HepG2 (cell line): Measurements from ENCODE around the gene NRIP2. TPM values are rescaled to one million over a fixed set of nuclear protein-coding genes. Genes with fewer than 3 reads are reported as not detected.

Experiments used
- ATAC-seq: fragments of 200-7000 bp; cut with Tn5 transposase; 3 replicates; pipeline ENCODE4 v1.9.1; 2020; ENCODE audit warnings: mild to moderate bottlenecking, moderate library complexity
- BruUV-seq: library from RNA; stranded (reverse); fragments of 400-500 nt; replicated peaks from 2 replicates; lab custom pipeline; 2021; lab: Mats Ljungman, UMichigan
- CTCF ChIA-PET: fragments of 300-600 bp; formaldehyde crosslinking; extraction: SDS; loops from one replicate; lab custom pipeline; 2021; ENCODE audit warnings: low total read pairs, inconsistent platforms, low intra/inter-chr PET ratio; lab: Yijun Ruan, JAX
- POLR2A ChIA-PET: fragments of 350-600 bp; sonication (Branson Sonifier 250); formaldehyde crosslinking; loops from one replicate; lab custom pipeline; 2020; ENCODE audit warnings: antibody characterized with exemption, inconsistent platforms; lab: Yijun Ruan, JAX
- DNase-seq: peaks from one replicate; pipeline ENCODE4 v3.0.0-alpha.2; 2015; ENCODE audit warnings: low spot score
- FAIRE-seq: peaks from 3 replicates; lab custom pipeline; 2011; peaks lifted over from hg19 to GRCh38; lab: Jason Lieb, UNC
- H2AFZ ChIP-seq: one replicate; pipeline ENCODE4 v1.6.1; 2011; ENCODE audit warnings: low read length, inconsistent platforms
- H3K27ac ChIP-seq: fragments of 300-600 bp; 3 replicates; pipeline ENCODE4 v1.8.0; 2011; ENCODE audit warnings: mixed run types, mild to moderate bottlenecking, mixed read lengths, low read length, inconsistent platforms; ENCODE audit not compliant: insufficient read depth; ENCODE audit errors: extremely low read length
- H3K27me3 ChIP-seq, 2 experiments: fragments of 200-600 bp in 1 of 2; 2 replicates in 1 of 2; 3 replicates in 1 of 2; pipeline versions ENCODE4 v1.6.0 to v1.8.0; 2011; ENCODE audit warnings: low read length in 2 of 2, mild to moderate bottlenecking in 2 of 2, moderate library complexity in 2 of 2, inconsistent platforms in 1 of 2; ENCODE audit not compliant: insufficient read depth in 2 of 2, control insufficient read depth in 1 of 2
- H3K36me3 ChIP-seq, 2 experiments: fragments of 200-600 bp in 1 of 2; replicated peaks in 1 of 2; 2 replicates in 1 of 2; 3 replicates in 1 of 2; pipeline versions ENCODE4 v1.5.1 to v1.8.0; 2011; ENCODE audit warnings: low read length in 2 of 2, inconsistent platforms in 1 of 2; ENCODE audit not compliant: insufficient read depth in 2 of 2, control insufficient read depth in 1 of 2
- H3K4me1 ChIP-seq: 2 replicates; pipeline ENCODE4 v1.5.1; 2012; ENCODE audit warnings: low read length, inconsistent platforms; ENCODE audit not compliant: insufficient read depth
- H3K4me2 ChIP-seq: 2 replicates; pipeline ENCODE4 v1.6.0; 2011; ENCODE audit warnings: low read depth, low read length, inconsistent platforms
- H3K4me3 ChIP-seq, 3 experiments: fragments of 200-600 bp in 1 of 3; sonication (generic), shearing (Covaris generic) in 1 of 3; replicated peaks in 1 of 3; 2 replicates each; pipeline ENCODE4 v1.5.1; 2011 to 2016; ENCODE audit warnings: low read length in 3 of 3, inconsistent platforms in 2 of 3, low read depth in 2 of 3, mild to moderate bottlenecking in 2 of 3, control low read depth in 1 of 3, mixed read lengths in 1 of 3; ENCODE audit not compliant: insufficient read depth in 1 of 3
- H3K79me2 ChIP-seq: one replicate; pipeline ENCODE4 v1.6.1; 2011; ENCODE audit warnings: low read length, inconsistent platforms; ENCODE audit not compliant: insufficient read depth
- H3K9ac ChIP-seq: 2 replicates; pipeline ENCODE4 v1.6.0; 2011; ENCODE audit warnings: mild to moderate bottlenecking, low read depth, low read length, inconsistent platforms; ENCODE audit not compliant: insufficient read depth
- H3K9me3 ChIP-seq: 2 replicates; pipeline ENCODE4 v1.5.1; 2012; ENCODE audit warnings: mild to moderate bottlenecking, low read length
- H4K20me1 ChIP-seq: 2 replicates; pipeline ENCODE4 v1.6.0; 2011; ENCODE audit warnings: inconsistent platforms, mild to moderate bottlenecking, low read length, moderate library complexity; ENCODE audit not compliant: insufficient read depth
- CREM ChIP-seq, 2 experiments: sonication (generic) in 1 of 2; formaldehyde crosslinking in 1 of 2; IDR thresholded peaks; 2 replicates each; pipeline versions ENCODE4 v1.4.0 to v1.6.1; 2016 to 2020; ENCODE audit warnings: antibody characterized with exemption in 1 of 2, mild to moderate bottlenecking in 1 of 2, missing genetic modification reagents in 1 of 2
- ISX ChIP-seq: sonication (generic); formaldehyde crosslinking; conservative IDR thresholded peaks from 2 replicates; pipeline ENCODE4 v1.5.0; 2020; ENCODE audit warnings: missing genetic modification reagents
- PAX8 ChIP-seq: sonication (generic); formaldehyde crosslinking; IDR thresholded peaks from 2 replicates; pipeline ENCODE4 v1.8.0; 2022; ENCODE audit warnings: mild to moderate bottlenecking, missing genetic modification reagents, borderline replicate concordance
- ZBTB44 ChIP-seq: sonication (generic); formaldehyde crosslinking; IDR thresholded peaks from 2 replicates; pipeline ENCODE4 v1.4.0; 2020; ENCODE audit warnings: missing genetic modification reagents
- ZNF101 ChIP-seq: sonication (generic); formaldehyde crosslinking; IDR thresholded peaks from 2 replicates; pipeline ENCODE4 v1.4.0; 2020; ENCODE audit warnings: mild to moderate bottlenecking, low read depth, missing genetic modification reagents, borderline replicate concordance
- ZNF274 ChIP-seq: sonication (generic); formaldehyde crosslinking; IDR thresholded peaks from 2 replicates; pipeline ENCODE4 v1.5.1; 2020; ENCODE audit warnings: mild to moderate bottlenecking, missing genetic modification reagents
- ZNF280B ChIP-seq: sonication (generic); formaldehyde crosslinking; IDR thresholded peaks from 2 replicates; pipeline ENCODE4 v1.5.0; 2020; ENCODE audit warnings: missing genetic modification reagents, mild to moderate bottlenecking, borderline replicate concordance
- ZNF713 ChIP-seq: sonication (generic); formaldehyde crosslinking; IDR thresholded peaks from 2 replicates; pipeline ENCODE4 v1.4.0; 2020; ENCODE audit warnings: mild to moderate bottlenecking, missing genetic modification reagents
- WGBS: methylation state at CpG from one replicate; pipeline ENCODE4 v1.1.6; 2017; ENCODE audit warnings: low lambda C conversion rate; 5-methylcytosine and 5-hydroxymethylcytosine counted together
- in situ Hi-C: cut with HindIII; loops from 2 replicates; pipeline ENCODE4 v1.10.0; 2017; ENCODE audit warnings: low pct_unique_long_range_greater_than_20kb; ENCODE audit not compliant: extremely low pct_ligation_motif_present
- intact Hi-C: fragments of 100-400 bp; cut with micrococcal nuclease; formaldehyde crosslinking; loops from one replicate; pipeline ENCODE4 v1.10.0; 2022; ENCODE audit not compliant: unreplicated experiment
- polyA plus RNA-seq, 8 experiments: library from polyadenylated mRNA; depleted of rRNA in 3 of 8; stranded (reverse) in 7 of 8; unstranded in 1 of 8; fragments of >200 nt; fragmentation: Illumina TruSeq in 4 of 8; extraction: Trizol in 4 of 8; gene quantifications; 2 replicates each; pipeline versions ENCODE4 v1.2.1 to v1.2.3, GENCODE V29; 2011 to 2016; ENCODE audit warnings: low read depth in 4 of 8, missing spikeins in 1 of 8, mixed read lengths in 1 of 8; ENCODE audit not compliant: insufficient read depth in 1 of 8
- total RNA-seq, 5 experiments: library from RNA; depleted of rRNA; stranded (reverse); fragments of >200 nt; fragmentation: Illumina TruSeq; extraction: Trizol; gene quantifications; 2 replicates each; pipeline ENCODE4 v1.2.3, GENCODE V29; 2016; ENCODE audit warnings: low read depth in 1 of 5
- TF ChIP-seq, protein P1 (sequence below): sonication (generic); formaldehyde crosslinking; IDR thresholded peaks from 2 replicates; pipeline ENCODE4 v1.4.0; 2020; ENCODE audit warnings: missing genetic modification reagents

Gene NRIP2
- total and polyA plus RNA-seq, 2 of the 13 experiments (the other 11 are each of a cell fraction or from before 2014, with no cell fraction given) = not detected

GRCh38 chr12:2864198-2864597 is 29.4 kb upstream of the NRIP2 start:
- no peaks in the 10 kb centered on the region for H3K9me3 ChIP-seq
- no peak overlapping the region for H3K27ac ChIP-seq
- H3K4me2 ChIP-seq = no peak overlapping the region
- no peaks in the 10 kb centered on the region for H4K20me1 ChIP-seq
- H3K4me3 ChIP-seq = no peak overlapping the region
- 95% methylated on average over 7 of the region's 9 CpGs for WGBS
- H3K27me3 ChIP-seq = no peaks in the 10 kb centered on the region
- DNase-seq (no peak), FAIRE-seq (no peak), ATAC-seq (no peak)
- ChIA-PET POLR2A (interaction anchor here (0.9 kb wide), 1 partner anchor 13 kb away, joined by 3 read pairs; the partner anchor contains the start of genes FOXM1 and RHNO1), CTCF (no interaction called here)
- H3K9ac ChIP-seq = no peak overlapping the region
- no peak overlapping the region for H2AFZ ChIP-seq
- no peak for TF ChIP-seq CREM (IDR thresholded peaks at IDR 0.05)
- no peak for TF ChIP-seq CREM (CRISPR knock-in tag; IDR thresholded peaks at IDR 0.05)
- TF ChIP-seq ZNF280B (CRISPR knock-in tag) = no peak
- TF ChIP-seq, protein P1, sequence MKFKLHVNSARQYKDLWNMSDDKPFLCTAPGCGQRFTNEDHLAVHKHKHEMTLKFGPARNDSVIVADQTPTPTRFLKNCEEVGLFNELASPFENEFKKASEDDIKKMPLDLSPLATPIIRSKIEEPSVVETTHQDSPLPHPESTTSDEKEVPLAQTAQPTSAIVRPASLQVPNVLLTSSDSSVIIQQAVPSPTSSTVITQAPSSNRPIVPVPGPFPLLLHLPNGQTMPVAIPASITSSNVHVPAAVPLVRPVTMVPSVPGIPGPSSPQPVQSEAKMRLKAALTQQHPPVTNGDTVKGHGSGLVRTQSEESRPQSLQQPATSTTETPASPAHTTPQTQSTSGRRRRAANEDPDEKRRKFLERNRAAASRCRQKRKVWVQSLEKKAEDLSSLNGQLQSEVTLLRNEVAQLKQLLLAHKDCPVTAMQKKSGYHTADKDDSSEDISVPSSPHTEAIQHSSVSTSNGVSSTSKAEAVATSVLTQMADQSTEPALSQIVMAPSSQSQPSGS (CRISPR knock-in tag) = no peak
- TF ChIP-seq PAX8 (CRISPR knock-in tag) = no peak
- no peak for TF ChIP-seq ZNF274
- no peak for TF ChIP-seq ZNF713
- TF ChIP-seq ZNF101 (CRISPR knock-in tag) = no peak
- no peak for TF ChIP-seq ZBTB44 (CRISPR knock-in tag)
- no peak for TF ChIP-seq ISX
- BruUV-seq = no TSS peak
- peaks cover 30 to 77% of the 10 kb centered on the region in 2 experiments for H3K36me3 ChIP-seq
- H3K79me2 ChIP-seq = no peaks in the 10 kb centered on the region
- in situ Hi-C loops (no loop called here), intact Hi-C loops (no loop called here)
- no peaks in the 10 kb centered on the region for H3K4me1 ChIP-seq
